NCI-H446 (cell line): ENCODE data around the gene GBP4.

Source experiments
- DNase-seq, 2 experiments: peaks; one replicate each; lab custom pipeline; 2025; lab: John Stamatoyannopoulos, UW

GBP4 gene

GRCh38 chr1:89171067-89171438, 27.7 kb downstream of the GBP4 start:
- no peak for DNase-seq

- no peak for DNase-seq
These were observed 28.3 kb downstream of the GBP4 start for GRCh38 chr1:89170170-89171066.

GRCh38 chr1:89169166-89169565, 29.6 kb downstream of the GBP4 start:
- DNase-seq, result no peak

GRCh38 chr1:89167590-89168230, 31.0 kb downstream of the GBP4 start:
- DNase-seq, result no peak

- DNase-seq, result no peak
These were observed 32.0 kb downstream of the GBP4 start for GRCh38 chr1:89166705-89167104.

- no peak for DNase-seq
These were observed 32.9 kb downstream of the GBP4 start for GRCh38 chr1:89165811-89166210.

GRCh38 chr1:89151047-89151446, 47.7 kb downstream of the GBP4 start:
- DNase-seq, result no peak

GRCh38 chr1:89149976-89150375, 48.8 kb downstream of the GBP4 start:
- DNase-seq, result no peak

GRCh38 chr1:89149229-89149628, 49.5 kb downstream of the GBP4 start:
- DNase-seq, result peak; percentile 13 to 26

GRCh38 chr1:89147678-89148658, 50.8 kb downstream of the GBP4 start:
- DNase-seq, result no peak

- DNase-seq, result no peak
These were observed 52.0 kb downstream of the GBP4 start for GRCh38 chr1:89146721-89147120.

GRCh38 chr1:89143484-89143883, 55.3 kb downstream of the GBP4 start:
- DNase-seq, result no peak

- DNase-seq, result no peak
These were observed 56.6 kb downstream of the GBP4 start for GRCh38 chr1:89142160-89142559.

- no peak for DNase-seq
These were observed 65.0 kb downstream of the GBP4 start for GRCh38 chr1:89133747-89134146.
